GM23248 (cell line): ENCODE data around the gene SYTL2.

ENCODE experiments used
- EZH2 ChIP-seq: fragments of 200-600 bp; sonication (generic); IDR thresholded peaks from 2 replicates; pipeline ENCODE4 v1.6.1; 2018; ENCODE audit warnings: antibody characterized with exemption, mild to moderate bottlenecking; ENCODE audit not compliant: insufficient read depth, poor library complexity, severe bottlenecking
- EZH2phosphoT487 ChIP-seq: fragments of 200-600 bp; sonication (generic); IDR thresholded peaks from 2 replicates; pipeline ENCODE4 v1.6.1; 2018; ENCODE audit warnings: antibody characterized with exemption, moderate library complexity, mild to moderate bottlenecking, low read depth; ENCODE audit not compliant: insufficient read depth

GRCh38 chr11:85680897-85681296 lies 130.0 kb downstream of the SYTL2 start:
- TF ChIP-seq EZH2phosphoT487 = no peak
- no peak for TF ChIP-seq EZH2
